Amniotic stem cell (primary cell): ENCODE data around the gene ATE1.
"Not testable (repeated sequence)": the region's sequence is repeated elsewhere in the genome, so short reads cannot be mapped to it uniquely, and the experiment has no call there.

Source experiments
- DNase-seq: peaks from one replicate; lab custom pipeline; 2025; lab: John Stamatoyannopoulos, UW

Gene ATE1

GRCh38 chr10:121831777-121832176 is 96.1 kb downstream of the ATE1 start:
- no peak for DNase-seq

GRCh38 chr10:121831237-121831636 is 96.6 kb downstream of the ATE1 start:
- DNase-seq: no peak

- no peak for DNase-seq
These were observed 97.7 kb downstream of the ATE1 start for GRCh38 chr10:121830101-121830500.

- DNase-seq: no peak
These were observed 99.8 kb downstream of the ATE1 start for GRCh38 chr10:121828045-121828444.

GRCh38 chr10:121826773-121827172 is 101.1 kb downstream of the ATE1 start:
- DNase-seq: not testable (repeated sequence)

GRCh38 chr10:121823993-121824463 is 103.8 kb downstream of the ATE1 start:
- no peak for DNase-seq

- DNase-seq: no peak
These were observed 105.1 kb downstream of the ATE1 start for GRCh38 chr10:121822724-121823123.

- no peak for DNase-seq
These were observed 105.7 kb downstream of the ATE1 start for GRCh38 chr10:121822180-121822579.

- DNase-seq: no peak
These were observed 108.8 kb downstream of the ATE1 start for GRCh38 chr10:121819049-121819448.

- DNase-seq: no peak
These were observed 109.2 kb downstream of the ATE1 start for GRCh38 chr10:121818599-121818998.

- no peak for DNase-seq
These were observed 111.6 kb downstream of the ATE1 start for GRCh38 chr10:121816197-121816596.

- DNase-seq: no peak
These were observed 114.0 kb downstream of the ATE1 start for GRCh38 chr10:121813857-121814256.

- no peak for DNase-seq
These were observed 114.5 kb downstream of the ATE1 start for GRCh38 chr10:121813211-121813815.

- DNase-seq: no peak
These were observed 115.8 kb downstream of the ATE1 start for GRCh38 chr10:121812031-121812430.

GRCh38 chr10:121811386-121811785 is 116.4 kb downstream of the ATE1 start:
- no peak for DNase-seq

- no peak for DNase-seq
These were observed 119.0 kb downstream of the ATE1 start for GRCh38 chr10:121808835-121809234.

GRCh38 chr10:121804460-121804859 is 123.4 kb downstream of the ATE1 start:
- DNase-seq: no peak

- no peak for DNase-seq
These were observed 124.2 kb downstream of the ATE1 start for GRCh38 chr10:121803611-121804010.

GRCh38 chr10:121800831-121801230 is 127.0 kb downstream of the ATE1 start:
- no peak for DNase-seq

- DNase-seq: peak; percentile 10
These were observed 127.7 kb downstream of the ATE1 start for GRCh38 chr10:121800146-121800545.

GRCh38 chr10:121797490-121797889 is 130.3 kb downstream of the ATE1 start:
- no peak for DNase-seq

GRCh38 chr10:121796342-121796741 is 131.5 kb downstream of the ATE1 start:
- DNase-seq: no peak

- DNase-seq: no peak
These were observed 135.6 kb downstream of the ATE1 start for GRCh38 chr10:121792198-121792597.

- no peak for DNase-seq
These were observed 136.1 kb downstream of the ATE1 start for GRCh38 chr10:121791761-121792160.
